ENCODE measurements around the gene WASL. TPM values are rescaled to one million over a fixed set of nuclear protein-coding genes. Genes with fewer than 3 reads are reported as not detected.

Gene WASL
- total RNA-seq, 1 donor from 2014 or later = 36.0 TPM

DNA sequence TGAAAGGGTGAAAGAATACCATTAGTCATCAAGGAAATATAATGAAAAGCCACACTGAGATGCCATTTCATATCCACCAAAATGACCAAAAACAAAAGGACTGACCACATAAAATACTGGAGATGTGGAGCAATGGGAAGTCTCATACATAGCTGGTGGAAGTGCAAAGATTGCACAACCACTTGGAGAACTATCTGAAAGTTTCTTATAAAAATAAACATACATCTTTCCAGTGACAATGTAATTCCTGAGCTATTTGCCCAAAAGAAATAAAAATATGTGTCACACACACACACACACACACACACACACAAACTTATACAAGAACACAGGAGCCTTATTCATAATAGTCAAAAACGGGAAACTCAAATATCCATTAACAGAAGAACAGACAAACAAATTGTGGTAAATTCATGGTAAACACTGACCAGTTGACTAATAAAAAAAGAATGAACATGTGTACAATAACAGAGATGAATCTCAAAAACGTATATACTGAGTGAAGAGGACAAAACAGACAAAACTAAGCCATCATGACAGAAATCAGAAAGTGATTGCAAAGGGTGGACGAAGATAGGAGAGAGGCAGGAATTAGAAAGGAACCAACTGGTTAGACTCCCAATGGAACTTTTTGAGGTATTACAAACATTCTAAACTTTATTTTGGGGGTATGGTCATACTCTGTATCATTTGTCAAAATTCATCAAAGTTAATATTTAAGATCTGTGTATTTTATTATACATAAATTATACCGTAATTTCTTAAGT, 21.5 kb downstream of the WASL start:
- H3K9me3 Mint-ChIP-seq (ENCODE audit: unreplicated experiment) = no peaks in the 10 kb centered on the region
- Histone ChIP-seq H3K27ac (ENCODE audit: low read depth, low read length) (no peak overlapping the region), H3K4me2 (ENCODE audit: low read length) (peak overlapping the region; percentile 59), H2AFZ (ENCODE audit: low read depth, low read length) (no peak overlapping the region), H4K20me1 (ENCODE audit: insufficient read depth, low read length) (peaks cover 72% of the 10 kb centered on the region), H3K4me1 (ENCODE audit: insufficient read depth, low read length) (peaks cover 10% of the 10 kb centered on the region), H3K27me3 (ENCODE audit: insufficient read depth, low read length) (no peaks in the 10 kb centered on the region), H3K9me3 (ENCODE audit: insufficient read depth, low read depth, low read length) (no peaks in the 10 kb centered on the region), H3K79me2 (ENCODE audit: insufficient read depth, low read length) (peaks cover 87% of the 10 kb centered on the region), H3K4me3 (ENCODE audit: insufficient read depth, low read depth, low read length) (no peak overlapping the region), H3K36me3 (ENCODE audit: insufficient read depth, low read length) (no peaks in the 10 kb centered on the region), H3K9ac (ENCODE audit: low read length) (no peak overlapping the region)
- TF ChIP-seq EZH2 (IDR thresholded peaks at IDR 0.05; ENCODE audit: insufficient read depth, low read length) = no peak
- TF ChIP-seq, protein P1, sequence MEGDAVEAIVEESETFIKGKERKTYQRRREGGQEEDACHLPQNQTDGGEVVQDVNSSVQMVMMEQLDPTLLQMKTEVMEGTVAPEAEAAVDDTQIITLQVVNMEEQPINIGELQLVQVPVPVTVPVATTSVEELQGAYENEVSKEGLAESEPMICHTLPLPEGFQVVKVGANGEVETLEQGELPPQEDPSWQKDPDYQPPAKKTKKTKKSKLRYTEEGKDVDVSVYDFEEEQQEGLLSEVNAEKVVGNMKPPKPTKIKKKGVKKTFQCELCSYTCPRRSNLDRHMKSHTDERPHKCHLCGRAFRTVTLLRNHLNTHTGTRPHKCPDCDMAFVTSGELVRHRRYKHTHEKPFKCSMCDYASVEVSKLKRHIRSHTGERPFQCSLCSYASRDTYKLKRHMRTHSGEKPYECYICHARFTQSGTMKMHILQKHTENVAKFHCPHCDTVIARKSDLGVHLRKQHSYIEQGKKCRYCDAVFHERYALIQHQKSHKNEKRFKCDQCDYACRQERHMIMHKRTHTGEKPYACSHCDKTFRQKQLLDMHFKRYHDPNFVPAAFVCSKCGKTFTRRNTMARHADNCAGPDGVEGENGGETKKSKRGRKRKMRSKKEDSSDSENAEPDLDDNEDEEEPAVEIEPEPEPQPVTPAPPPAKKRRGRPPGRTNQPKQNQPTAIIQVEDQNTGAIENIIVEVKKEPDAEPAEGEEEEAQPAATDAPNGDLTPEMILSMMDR (IDR thresholded peaks at IDR 0.05; ENCODE audit: insufficient read depth, low read depth, low read length) = no peak
- H3K36me3 Mint-ChIP-seq (ENCODE audit: low read depth, unreplicated experiment) = no peaks in the 10 kb centered on the region
- peak; percentile 98 for DNase-seq (ENCODE audit: low read depth)
- peak overlapping the region; percentile 9 for H3K27ac Mint-ChIP-seq (ENCODE audit: unreplicated experiment)
- peak; percentile 89 for FAIRE-seq
- H3K4me1 Mint-ChIP-seq (ENCODE audit: low read depth, unreplicated experiment) = peaks cover 42% of the 10 kb centered on the region
- H3K4me3 Mint-ChIP-seq (ENCODE audit: unreplicated experiment) = no peak overlapping the region
- H3K27me3 Mint-ChIP-seq (ENCODE audit: low read depth, unreplicated experiment) = no peaks in the 10 kb centered on the region

GRCh38 chr7:123725586-123726171, 23.1 kb downstream of the WASL start:
- Histone ChIP-seq H3K4me2 (ENCODE audit: low read length) (no peak overlapping the region), H3K9me3 (ENCODE audit: insufficient read depth, low read depth, low read length) (no peaks in the 10 kb centered on the region), H3K27me3 (ENCODE audit: insufficient read depth, low read length) (no peaks in the 10 kb centered on the region), H3K79me2 (ENCODE audit: insufficient read depth, low read length) (peaks cover 89% of the 10 kb centered on the region), H3K36me3 (ENCODE audit: insufficient read depth, low read length) (no peaks in the 10 kb centered on the region), H3K4me1 (ENCODE audit: insufficient read depth, low read length) (peaks cover 10% of the 10 kb centered on the region), H2AFZ (ENCODE audit: low read depth, low read length) (no peak overlapping the region), H3K27ac (ENCODE audit: low read depth, low read length) (no peak overlapping the region), H3K4me3 (ENCODE audit: insufficient read depth, low read depth, low read length) (no peak overlapping the region), H3K9ac (ENCODE audit: low read length) (no peak overlapping the region), H4K20me1 (ENCODE audit: insufficient read depth, low read length) (peaks cover 73% of the 10 kb centered on the region)
- Mint-ChIP-seq H3K27ac (ENCODE audit: unreplicated experiment) (no peak overlapping the region), H3K9me3 (ENCODE audit: unreplicated experiment) (no peaks in the 10 kb centered on the region), H3K27me3 (ENCODE audit: low read depth, unreplicated experiment) (no peaks in the 10 kb centered on the region), H3K36me3 (ENCODE audit: low read depth, unreplicated experiment) (no peaks in the 10 kb centered on the region), H3K4me3 (ENCODE audit: unreplicated experiment) (no peak overlapping the region), H3K4me1 (ENCODE audit: low read depth, unreplicated experiment) (peaks cover 43% of the 10 kb centered on the region)
- FAIRE-seq (no peak), DNase-seq (ENCODE audit: low read depth) (no peak)
- TF ChIP-seq, protein P1 (IDR thresholded peaks at IDR 0.05; ENCODE audit: insufficient read depth, low read depth, low read length) = no peak
- TF ChIP-seq EZH2 (IDR thresholded peaks at IDR 0.05; ENCODE audit: insufficient read depth, low read length) = no peak

DNA sequence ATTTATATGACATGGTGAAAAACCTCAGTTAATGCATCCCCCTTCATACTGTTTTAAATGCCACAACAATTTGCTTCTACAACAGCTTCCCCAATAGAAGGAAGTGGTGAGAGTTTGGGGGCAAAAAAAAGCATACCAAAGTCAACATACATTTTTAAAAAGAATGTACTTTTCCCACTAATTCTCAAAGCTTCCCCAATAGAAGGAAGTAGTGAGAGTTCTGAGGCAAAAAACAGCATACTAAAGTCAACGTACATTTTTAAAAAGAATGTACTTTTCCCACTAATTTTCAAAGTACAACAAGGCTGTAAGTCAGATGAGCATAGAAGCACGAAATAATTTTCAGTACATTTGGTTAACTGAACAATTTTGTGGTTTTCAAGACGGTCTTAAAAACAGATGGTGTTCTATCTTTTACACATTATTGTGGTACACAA, 24.0 kb downstream of the WASL start:
- H3K9me3 ChIP-seq (ENCODE audit: insufficient read depth, low read depth, low read length) = no peaks in the 10 kb centered on the region
- H3K4me1 Mint-ChIP-seq (ENCODE audit: low read depth, unreplicated experiment) = peaks cover 43% of the 10 kb centered on the region
- H3K36me3 Mint-ChIP-seq (ENCODE audit: low read depth, unreplicated experiment) = no peaks in the 10 kb centered on the region
- peak; percentile 39 for DNase-seq (ENCODE audit: low read depth)
- H2AFZ ChIP-seq (ENCODE audit: low read depth, low read length) = no peak overlapping the region
- H3K4me2 ChIP-seq (ENCODE audit: low read length) = no peak overlapping the region
- peaks cover 77% of the 10 kb centered on the region for H4K20me1 ChIP-seq (ENCODE audit: insufficient read depth, low read length)
- H3K27ac Mint-ChIP-seq (ENCODE audit: unreplicated experiment) = no peak overlapping the region
- no peak for TF ChIP-seq EZH2 (IDR thresholded peaks at IDR 0.05; ENCODE audit: insufficient read depth, low read length)
- TF ChIP-seq, protein P1 (IDR thresholded peaks at IDR 0.05; ENCODE audit: insufficient read depth, low read depth, low read length) = no peak
- no peak overlapping the region for H3K27ac ChIP-seq (ENCODE audit: low read depth, low read length)
- peaks cover 89% of the 10 kb centered on the region for H3K79me2 ChIP-seq (ENCODE audit: insufficient read depth, low read length)
- H3K4me1 ChIP-seq (ENCODE audit: insufficient read depth, low read length) = peaks cover 10% of the 10 kb centered on the region
- no peak overlapping the region for H3K4me3 Mint-ChIP-seq (ENCODE audit: unreplicated experiment)
- H3K27me3 Mint-ChIP-seq (ENCODE audit: low read depth, unreplicated experiment) = no peaks in the 10 kb centered on the region
- no peaks in the 10 kb centered on the region for H3K27me3 ChIP-seq (ENCODE audit: insufficient read depth, low read length)
- FAIRE-seq = peak; percentile 59
- no peak overlapping the region for H3K9ac ChIP-seq (ENCODE audit: low read length)
- no peak overlapping the region for H3K4me3 ChIP-seq (ENCODE audit: insufficient read depth, low read depth, low read length)
- H3K36me3 ChIP-seq (ENCODE audit: insufficient read depth, low read length) = no peaks in the 10 kb centered on the region
- H3K9me3 Mint-ChIP-seq (ENCODE audit: unreplicated experiment) = no peaks in the 10 kb centered on the region

Data from astrocyte (in vitro differentiated cells and primary cell).